A673 (cell line): ENCODE results near the gene SGSM2.

Experiments used
- CTCF ChIP-seq: fragments of 300-800, 200-600 bp; sonication (generic); conservative IDR thresholded peaks from 2 replicates; pipeline ENCODE4 v1.5.1; 2017; ENCODE audit warnings: low read depth, mild to moderate bottlenecking, antibody characterized with exemption, low read length, moderate library complexity, mixed read lengths
- EZH2 ChIP-seq: fragments of 200-600 bp; sonication (generic); IDR thresholded peaks from 2 replicates; pipeline ENCODE4 v1.6.1; 2017; ENCODE audit warnings: borderline replicate concordance, low read depth, mild to moderate bottlenecking, mixed read lengths, antibody characterized with exemption, low read length; ENCODE audit not compliant: poor library complexity, severe bottlenecking

GRCh38 chr17:2405247-2405926 lies 68.1 kb downstream of the SGSM2 start:
- TF ChIP-seq EZH2 (no peak), CTCF (no peak)
